GM19438 (cell line): ENCODE results near the gene SPAG16.
A peak's percentile ranks its signal among the peaks of the same experiment; 100 is the strongest.

ENCODE experiments used
- ATAC-seq: cut with Tn5 transposase; IDR thresholded peaks from one replicate; pipeline ENCODE4 v1.9.1; 2021; ENCODE audit warnings: low read depth; ENCODE audit not compliant: unreplicated experiment

SPAG16 gene

GRCh38 chr2:214127170-214127569 is 842.9 kb downstream of the SPAG16 start:
- ATAC-seq: no peak

- no peak for ATAC-seq
Observed at GRCh38 chr2:214127571-214127970, 843.3 kb downstream of the SPAG16 start.

DNA sequence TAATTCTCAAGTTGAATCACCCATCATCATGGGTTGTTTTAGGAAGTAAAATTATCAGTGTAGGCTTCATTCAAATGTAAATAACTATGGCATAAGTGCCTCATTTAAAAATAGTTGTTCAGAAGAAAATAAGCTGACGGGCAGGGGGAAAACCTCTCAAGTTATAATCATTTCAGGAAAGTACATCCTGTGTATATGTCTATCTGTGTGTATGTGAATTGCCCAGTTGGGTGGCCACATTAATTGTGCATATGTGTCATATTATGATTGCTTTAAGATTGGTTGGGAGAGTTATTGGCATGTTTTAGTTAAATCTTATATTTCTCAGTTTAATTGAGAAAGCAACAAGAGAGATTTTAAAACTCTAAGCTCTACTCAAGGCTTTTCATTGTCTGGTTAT is 843.8 kb downstream of the SPAG16 start:
- ATAC-seq: no peak

DNA sequence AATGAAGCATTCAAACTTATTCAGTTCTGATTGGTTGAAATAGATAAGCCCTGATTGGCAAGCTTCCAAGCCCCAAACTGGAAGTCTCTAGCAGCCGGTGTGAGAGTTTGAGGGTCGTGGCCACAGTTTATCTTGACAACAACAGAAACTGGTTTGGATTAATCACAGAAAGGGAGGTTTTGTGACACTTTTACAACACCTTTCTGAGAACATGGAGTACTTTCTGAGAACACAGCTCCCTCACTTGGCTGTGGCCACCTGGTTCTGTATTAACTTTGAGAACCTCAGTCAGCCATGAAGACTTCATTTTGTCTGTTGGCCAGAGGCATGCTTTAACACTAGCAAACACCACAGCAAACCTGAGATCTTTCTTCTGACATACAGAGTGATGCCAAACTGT is 845.9 kb downstream of the SPAG16 start:
- no peak for ATAC-seq

DNA sequence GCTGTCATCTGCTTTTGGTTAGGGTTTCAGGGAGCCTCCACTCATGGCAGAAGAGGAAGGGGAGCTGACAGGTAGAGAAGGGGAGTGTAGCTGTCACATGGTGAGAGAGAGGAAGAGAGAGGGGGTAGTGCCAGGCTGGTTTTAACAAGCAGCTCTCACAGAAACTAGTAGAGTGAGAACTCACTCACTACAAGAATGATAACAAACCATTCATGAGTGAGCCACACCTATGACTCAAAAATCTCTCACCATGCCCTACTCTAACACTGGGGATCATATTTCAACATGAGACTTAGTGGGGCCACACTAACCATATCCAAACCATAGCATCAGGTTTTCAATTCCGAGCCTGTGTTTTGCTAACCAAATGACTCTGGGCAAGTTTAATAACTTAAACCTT is 851.7 kb downstream of the SPAG16 start:
- no peak for ATAC-seq

GRCh38 chr2:214138779-214139178 is 854.5 kb downstream of the SPAG16 start:
- no peak for ATAC-seq

- no peak for ATAC-seq
Observed at GRCh38 chr2:214139630-214140284, 855.5 kb downstream of the SPAG16 start.

- ATAC-seq: peak; percentile 60
Observed at GRCh38 chr2:214156971-214157370, 872.7 kb downstream of the SPAG16 start.

- no peak for ATAC-seq
Observed at GRCh38 chr2:214158851-214159250, 874.6 kb downstream of the SPAG16 start.

DNA sequence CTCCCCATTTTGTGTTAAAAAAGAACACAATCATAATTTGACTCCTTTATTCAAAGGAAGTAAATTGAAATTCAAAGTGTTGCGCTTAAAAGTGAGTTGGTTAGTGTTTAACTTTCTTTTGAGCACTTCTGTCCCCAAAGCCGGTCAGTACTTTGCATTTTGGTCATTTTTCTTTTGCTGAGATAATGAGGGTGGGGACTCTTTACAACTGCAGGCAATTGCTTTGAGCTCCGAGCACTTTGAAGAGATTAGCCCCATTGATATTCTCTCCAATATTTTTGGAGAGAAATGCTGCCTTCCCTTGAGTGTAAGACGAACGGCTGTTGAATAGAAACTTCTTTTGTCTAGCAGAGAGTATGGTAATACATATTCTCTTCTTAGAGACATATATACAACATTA is 885.0 kb downstream of the SPAG16 start:
- ATAC-seq: no peak

DNA sequence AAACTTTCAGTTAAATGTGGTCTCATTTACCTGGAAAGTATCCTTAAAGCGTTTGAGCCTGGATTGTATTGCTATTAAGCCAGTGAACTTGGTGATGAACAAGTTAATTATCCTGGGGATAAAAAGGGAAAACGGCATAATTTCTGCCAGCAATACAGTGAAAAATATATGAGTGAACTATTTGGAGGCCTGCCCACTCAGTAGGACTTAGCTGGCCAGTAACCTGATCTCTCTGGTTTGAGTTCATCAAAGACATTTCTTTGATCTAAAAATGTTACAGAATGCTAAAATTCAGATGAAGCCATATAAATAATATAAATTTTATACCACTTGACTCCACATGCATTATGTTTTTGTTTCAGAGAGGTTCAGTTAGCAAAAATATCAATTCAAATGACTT is 885.5 kb downstream of the SPAG16 start:
- ATAC-seq: no peak

GRCh38 chr2:214174563-214174962 is 890.3 kb downstream of the SPAG16 start:
- ATAC-seq: no peak

DNA sequence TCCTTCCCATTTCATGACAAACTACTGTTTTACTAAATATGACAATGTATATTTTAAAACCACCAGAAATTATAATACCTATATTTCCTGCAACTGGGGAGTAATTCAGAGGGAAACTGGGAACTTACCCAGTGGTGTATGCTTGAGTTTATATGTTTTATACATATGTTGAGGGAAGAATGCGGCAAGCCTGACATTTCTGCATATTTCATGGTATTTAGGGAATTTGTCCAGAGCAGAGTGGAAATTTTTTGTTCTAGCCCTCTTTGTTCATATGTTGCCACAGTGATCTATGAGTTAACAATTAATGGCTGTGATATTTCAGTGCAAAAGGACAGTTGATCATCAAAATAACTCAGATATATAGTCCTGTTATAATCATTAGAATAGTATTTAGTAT is 895.8 kb downstream of the SPAG16 start:
- no peak for ATAC-seq

GRCh38 chr2:214180686-214181085 is 896.4 kb downstream of the SPAG16 start:
- ATAC-seq: no peak

DNA sequence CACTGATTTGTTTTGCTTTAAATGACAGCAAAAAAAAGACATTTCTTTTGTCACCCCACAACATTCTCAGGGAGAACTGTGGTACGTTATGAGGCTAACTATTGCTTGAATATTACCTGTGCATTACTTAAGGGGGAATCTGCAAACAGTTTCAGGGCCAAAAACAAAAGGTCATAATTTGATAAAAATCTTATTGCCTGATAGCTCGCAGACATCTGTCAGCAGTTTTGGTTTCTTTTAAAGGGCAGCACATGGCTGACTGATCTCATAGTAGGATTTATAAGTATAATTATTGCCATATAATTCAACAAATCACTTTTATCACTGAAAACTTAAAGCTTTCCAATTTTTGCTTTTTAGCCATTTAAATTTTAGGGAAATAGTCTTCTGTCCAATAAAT is 900.2 kb downstream of the SPAG16 start:
- no peak for ATAC-seq

DNA sequence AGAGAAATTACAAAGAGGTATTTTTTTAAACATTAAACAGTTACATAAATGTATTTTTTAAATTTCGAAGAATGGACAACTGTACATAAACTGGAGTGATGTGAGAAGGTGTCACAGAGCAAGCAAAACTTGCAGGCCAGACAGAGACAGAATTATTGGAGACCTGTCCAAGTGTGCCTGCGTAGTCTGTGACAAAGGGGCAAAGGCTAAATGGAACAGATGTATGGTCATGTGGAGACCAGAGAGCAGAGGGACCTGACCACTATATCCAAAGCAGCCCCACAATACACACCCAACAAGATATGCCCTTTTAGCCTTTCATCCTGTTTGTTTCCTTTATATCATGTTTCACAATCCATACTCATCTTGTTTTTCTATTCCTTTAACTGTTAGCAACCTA is 901.3 kb downstream of the SPAG16 start:
- ATAC-seq: no peak

GRCh38 chr2:214192711-214193110 is 908.4 kb downstream of the SPAG16 start:
- ATAC-seq: no peak

DNA sequence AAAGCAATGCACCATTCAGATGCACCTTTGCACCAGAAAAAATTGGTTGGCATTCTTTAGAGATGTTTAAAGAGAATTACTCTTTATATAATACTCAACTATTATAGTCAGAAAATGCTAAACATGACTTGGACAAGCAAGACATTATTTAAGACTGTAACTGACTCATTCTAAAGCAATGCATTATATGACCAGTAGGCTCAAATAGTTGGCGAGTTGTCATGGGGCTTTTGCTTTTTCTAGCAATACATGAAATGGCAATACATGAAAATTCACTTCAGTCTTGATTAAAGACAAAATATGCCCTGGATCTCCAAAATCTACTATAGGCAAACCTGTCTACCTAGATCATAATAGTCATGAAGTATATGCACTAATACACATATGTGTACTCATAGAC is 909.7 kb downstream of the SPAG16 start:
- no peak for ATAC-seq

DNA sequence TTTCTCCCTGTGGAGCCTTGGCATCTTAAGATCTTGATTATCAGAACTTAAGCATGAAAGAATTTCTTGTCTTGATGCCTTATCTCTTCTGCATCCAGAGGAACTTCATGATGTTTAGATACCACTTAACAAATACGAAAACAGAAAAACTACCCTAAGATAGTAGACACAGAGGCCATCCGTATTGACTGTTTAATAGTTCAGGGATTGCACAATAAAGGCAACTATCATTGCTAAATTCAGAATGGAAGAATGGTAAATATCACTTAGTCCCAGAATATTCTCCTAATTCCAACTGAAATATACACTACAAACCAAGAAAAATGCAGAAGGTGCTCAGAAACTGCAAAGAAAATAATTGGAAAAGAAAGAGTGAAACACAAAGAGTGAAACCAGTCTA is 912.0 kb downstream of the SPAG16 start:
- no peak for ATAC-seq

DNA sequence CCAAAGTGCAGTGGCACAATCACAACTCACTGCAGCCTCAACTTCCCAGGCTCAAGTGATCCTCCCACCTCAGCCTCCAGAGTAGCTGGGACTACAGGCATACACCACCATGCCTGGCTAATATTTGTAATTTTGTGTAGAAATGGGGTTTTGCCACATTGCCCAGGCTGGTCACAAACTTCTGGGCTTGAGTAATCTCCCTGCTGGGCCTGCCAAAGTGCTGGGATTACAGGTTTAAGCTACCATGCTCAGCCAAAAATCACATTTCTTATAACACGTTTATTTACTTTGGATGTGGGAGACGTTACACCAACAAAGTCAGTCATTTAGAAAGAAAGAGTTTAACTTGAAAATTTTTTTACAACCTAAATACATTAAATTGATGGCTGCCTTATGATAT is 917.6 kb downstream of the SPAG16 start:
- no peak for ATAC-seq

DNA sequence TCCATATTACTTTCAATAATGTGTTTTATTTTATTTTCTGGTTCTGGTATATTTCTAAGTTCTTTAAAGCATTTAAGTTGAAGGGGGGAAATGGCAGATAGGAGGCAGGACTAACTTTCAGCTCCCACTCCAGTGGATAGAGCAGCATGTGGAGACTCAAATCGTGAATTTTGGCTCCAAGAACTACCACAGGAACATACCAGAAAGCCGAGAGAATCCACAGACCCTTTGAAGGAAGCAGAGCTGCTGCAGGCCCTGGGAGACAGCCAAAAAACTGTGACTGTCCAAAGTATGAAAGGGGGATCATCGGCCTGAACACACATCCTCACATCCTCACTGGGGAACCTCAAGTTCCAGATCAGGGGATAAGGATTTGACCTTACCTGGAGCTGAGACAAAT is 919.0 kb downstream of the SPAG16 start:
- no peak for ATAC-seq

DNA sequence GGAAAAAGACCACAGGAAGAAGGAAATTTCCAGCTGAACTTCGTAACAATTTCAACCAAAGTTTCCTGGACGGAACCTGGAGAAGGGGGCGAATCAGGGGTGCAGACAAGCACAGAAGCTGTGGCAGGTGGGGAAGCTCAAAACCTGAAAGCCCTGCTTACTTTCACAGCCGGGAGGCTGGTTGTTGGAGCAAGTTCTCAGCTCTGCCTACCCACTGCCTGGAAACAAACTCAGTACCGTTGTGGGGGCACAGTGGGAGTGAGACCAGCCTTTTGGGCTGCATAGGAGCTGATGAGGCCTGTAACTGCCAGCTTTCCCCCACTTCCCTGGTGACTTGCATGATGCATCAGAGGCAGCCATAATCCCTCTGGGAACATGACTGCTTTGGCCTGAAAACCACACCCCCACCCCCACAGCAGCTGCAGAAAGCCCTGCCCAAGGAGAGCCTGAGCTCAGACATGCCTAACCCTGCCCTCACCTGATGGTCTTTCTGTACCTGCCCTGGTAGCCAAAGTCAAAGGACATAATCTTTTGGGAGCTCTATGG is 919.6 kb downstream of the SPAG16 start:
- ATAC-seq: no peak

GRCh38 chr2:214215107-214215506 is 930.8 kb downstream of the SPAG16 start:
- ATAC-seq: no peak
